Measurements from ENCODE around the gene TKFC.

TKFC gene

DNA sequence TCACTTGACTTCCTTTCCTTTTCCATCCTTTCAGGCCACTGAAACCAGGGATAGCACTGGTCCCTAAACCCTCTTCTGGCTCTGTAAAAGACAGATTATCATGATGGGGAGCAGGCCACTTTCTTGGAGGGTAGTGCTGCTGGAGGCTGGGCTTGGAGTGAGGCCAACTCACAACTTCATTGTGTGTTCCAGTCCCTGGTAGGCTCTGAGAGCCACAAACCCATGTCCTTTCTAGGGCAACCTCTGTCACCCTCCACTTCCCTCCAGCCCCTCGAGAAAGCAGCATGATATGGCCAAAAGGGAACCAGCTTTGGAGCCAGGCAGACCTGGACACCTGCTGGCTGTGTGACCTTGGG is 2.3 kb downstream of the TKFC start (continued):
- TF ChIP-seq, protein P1, sequence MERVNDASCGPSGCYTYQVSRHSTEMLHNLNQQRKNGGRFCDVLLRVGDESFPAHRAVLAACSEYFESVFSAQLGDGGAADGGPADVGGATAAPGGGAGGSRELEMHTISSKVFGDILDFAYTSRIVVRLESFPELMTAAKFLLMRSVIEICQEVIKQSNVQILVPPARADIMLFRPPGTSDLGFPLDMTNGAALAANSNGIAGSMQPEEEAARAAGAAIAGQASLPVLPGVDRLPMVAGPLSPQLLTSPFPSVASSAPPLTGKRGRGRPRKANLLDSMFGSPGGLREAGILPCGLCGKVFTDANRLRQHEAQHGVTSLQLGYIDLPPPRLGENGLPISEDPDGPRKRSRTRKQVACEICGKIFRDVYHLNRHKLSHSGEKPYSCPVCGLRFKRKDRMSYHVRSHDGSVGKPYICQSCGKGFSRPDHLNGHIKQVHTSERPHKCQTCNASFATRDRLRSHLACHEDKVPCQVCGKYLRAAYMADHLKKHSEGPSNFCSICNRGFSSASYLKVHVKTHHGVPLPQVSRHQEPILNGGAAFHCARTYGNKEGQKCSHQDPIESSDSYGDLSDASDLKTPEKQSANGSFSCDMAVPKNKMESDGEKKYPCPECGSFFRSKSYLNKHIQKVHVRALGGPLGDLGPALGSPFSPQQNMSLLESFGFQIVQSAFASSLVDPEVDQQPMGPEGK (CRISPR knock-in tag; IDR thresholded peaks at IDR 0.05; ENCODE audit: borderline replicate concordance): no peak
- TF ChIP-seq, protein P2, sequence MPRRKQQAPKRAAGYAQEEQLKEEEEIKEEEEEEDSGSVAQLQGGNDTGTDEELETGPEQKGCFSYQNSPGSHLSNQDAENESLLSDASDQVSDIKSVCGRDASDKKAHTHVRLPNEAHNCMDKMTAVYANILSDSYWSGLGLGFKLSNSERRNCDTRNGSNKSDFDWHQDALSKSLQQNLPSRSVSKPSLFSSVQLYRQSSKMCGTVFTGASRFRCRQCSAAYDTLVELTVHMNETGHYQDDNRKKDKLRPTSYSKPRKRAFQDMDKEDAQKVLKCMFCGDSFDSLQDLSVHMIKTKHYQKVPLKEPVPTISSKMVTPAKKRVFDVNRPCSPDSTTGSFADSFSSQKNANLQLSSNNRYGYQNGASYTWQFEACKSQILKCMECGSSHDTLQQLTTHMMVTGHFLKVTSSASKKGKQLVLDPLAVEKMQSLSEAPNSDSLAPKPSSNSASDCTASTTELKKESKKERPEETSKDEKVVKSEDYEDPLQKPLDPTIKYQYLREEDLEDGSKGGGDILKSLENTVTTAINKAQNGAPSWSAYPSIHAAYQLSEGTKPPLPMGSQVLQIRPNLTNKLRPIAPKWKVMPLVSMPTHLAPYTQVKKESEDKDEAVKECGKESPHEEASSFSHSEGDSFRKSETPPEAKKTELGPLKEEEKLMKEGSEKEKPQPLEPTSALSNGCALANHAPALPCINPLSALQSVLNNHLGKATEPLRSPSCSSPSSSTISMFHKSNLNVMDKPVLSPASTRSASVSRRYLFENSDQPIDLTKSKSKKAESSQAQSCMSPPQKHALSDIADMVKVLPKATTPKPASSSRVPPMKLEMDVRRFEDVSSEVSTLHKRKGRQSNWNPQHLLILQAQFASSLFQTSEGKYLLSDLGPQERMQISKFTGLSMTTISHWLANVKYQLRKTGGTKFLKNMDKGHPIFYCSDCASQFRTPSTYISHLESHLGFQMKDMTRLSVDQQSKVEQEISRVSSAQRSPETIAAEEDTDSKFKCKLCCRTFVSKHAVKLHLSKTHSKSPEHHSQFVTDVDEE (CRISPR knock-in tag; IDR thresholded peaks at IDR 0.05): no peak
- TF ChIP-seq ESRRG (CRISPR knock-in tag; IDR thresholded peaks at IDR 0.05): no peak
- no peak for TF ChIP-seq ARNTL (CRISPR knock-in tag; IDR thresholded peaks at IDR 0.05; ENCODE audit: borderline replicate concordance, low read depth)

GRCh38 chr11:61336171-61336935 is 3.3 kb downstream of the TKFC start:
- ATAC-seq: peak; percentile 73
- TF ChIP-seq TCF4 (CRISPR knock-in tag; IDR thresholded peaks at IDR 0.05; ENCODE audit: borderline replicate concordance): no peak
- no peak for TF ChIP-seq ZNF70 (CRISPR knock-in tag; IDR thresholded peaks at IDR 0.05)
- TF ChIP-seq TOX (CRISPR knock-in tag; IDR thresholded peaks at IDR 0.05; ENCODE audit: borderline replicate concordance): no peak
- no peak for TF ChIP-seq ESRRG (CRISPR knock-in tag; IDR thresholded peaks at IDR 0.05)
- TF ChIP-seq, protein P1 (CRISPR knock-in tag; IDR thresholded peaks at IDR 0.05; ENCODE audit: borderline replicate concordance): no peak
- TF ChIP-seq ZNF565 (CRISPR knock-in tag; conservative IDR thresholded peaks at IDR 0.05; ENCODE audit: low read depth): no peak
- TF ChIP-seq, protein P3, sequence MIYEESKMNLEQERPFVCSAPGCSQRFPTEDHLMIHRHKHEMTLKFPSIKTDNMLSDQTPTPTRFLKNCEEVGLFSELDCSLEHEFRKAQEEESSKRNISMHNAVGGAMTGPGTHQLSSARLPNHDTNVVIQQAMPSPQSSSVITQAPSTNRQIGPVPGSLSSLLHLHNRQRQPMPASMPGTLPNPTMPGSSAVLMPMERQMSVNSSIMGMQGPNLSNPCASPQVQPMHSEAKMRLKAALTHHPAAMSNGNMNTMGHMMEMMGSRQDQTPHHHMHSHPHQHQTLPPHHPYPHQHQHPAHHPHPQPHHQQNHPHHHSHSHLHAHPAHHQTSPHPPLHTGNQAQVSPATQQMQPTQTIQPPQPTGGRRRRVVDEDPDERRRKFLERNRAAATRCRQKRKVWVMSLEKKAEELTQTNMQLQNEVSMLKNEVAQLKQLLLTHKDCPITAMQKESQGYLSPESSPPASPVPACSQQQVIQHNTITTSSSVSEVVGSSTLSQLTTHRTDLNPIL (CRISPR knock-in tag; IDR thresholded peaks at IDR 0.05; ENCODE audit: low read depth): no peak
- TF ChIP-seq, protein P2 (CRISPR knock-in tag; IDR thresholded peaks at IDR 0.05): no peak
- TF ChIP-seq ISL1 (CRISPR knock-in tag; IDR thresholded peaks at IDR 0.05): no peak
- TF ChIP-seq CSDC2 (CRISPR knock-in tag; IDR thresholded peaks at IDR 0.05): no peak
- TF ChIP-seq OSR1 (CRISPR knock-in tag; IDR thresholded peaks at IDR 0.05): no peak
- TF ChIP-seq GLIS3 (CRISPR knock-in tag; IDR thresholded peaks at IDR 0.05): no peak
- no peak for TF ChIP-seq PPARA (CRISPR knock-in tag; IDR thresholded peaks at IDR 0.05; ENCODE audit: borderline replicate concordance)
- no peak for TF ChIP-seq ZNF8 (CRISPR knock-in tag; IDR thresholded peaks at IDR 0.05)
- TF ChIP-seq CSRNP3 (CRISPR knock-in tag; IDR thresholded peaks at IDR 0.05): no peak

Measured in SK-N-SH treated with all-trans-retinoic acid at 6 μM for 48 hours (cell line).